Lower lobe of right lung (tissue), 2 donors: Measurements from ENCODE around the gene PRELP. TPM values are rescaled to one million over a fixed set of nuclear protein-coding genes. Genes with fewer than 3 reads are reported as not detected.

Experiments
- ATAC-seq, 2 donors: fragments of 200-7000 bp; cut with Tn5 transposase; one replicate each; pipeline ENCODE4 v1.9.1; 2020 to 2022; ENCODE audit warnings: mild to moderate bottlenecking in 2 of 2, moderate library complexity in 2 of 2
- DNase-seq: peaks from one replicate; pipeline ENCODE4 v3.0.0-alpha.2; 2020
- H3K27ac ChIP-seq: fragments of 200-600 bp; one replicate; pipeline ENCODE4 v1.8.0; 2022
- H3K27me3 ChIP-seq: fragments of 200-600 bp; one replicate; pipeline ENCODE4 v1.8.0; 2022; ENCODE audit warnings: low read depth
- H3K36me3 ChIP-seq: fragments of 200-600 bp; one replicate; pipeline ENCODE4 v1.8.0; 2022; ENCODE audit warnings: mild to moderate bottlenecking
- H3K4me1 ChIP-seq: fragments of 200-600 bp; one replicate; pipeline ENCODE4 v1.8.0; 2022
- H3K4me3 ChIP-seq: fragments of 200-600 bp; one replicate; pipeline ENCODE4 v1.8.0; 2022; ENCODE audit warnings: mild to moderate bottlenecking
- H3K9me3 ChIP-seq: fragments of 200-600 bp; one replicate; pipeline ENCODE4 v1.8.0; 2022
- intact Hi-C: fragments of 100-400 bp; cut with DNase I; formaldehyde crosslinking; loops from one replicate; pipeline ENCODE4 v1.11.0; 2022
- total RNA-seq: library from RNA; stranded (reverse); fragmentation: NEBNext Ultra II Directional; extraction: Animal tissue kit (Norgen Biotek cat#: 25700); gene quantifications from one replicate; pipeline ENCODE4 v1.2.1, GENCODE V29; 2021
- TF ChIP-seq, protein P1 (sequence below): fragments of 200-600 bp; IDR thresholded peaks from one replicate; pipeline ENCODE4 v1.8.0; 2022; ENCODE audit warnings: antibody characterized with exemption, mild to moderate bottlenecking
- donor health status: DM: no; HTN: yes; CAD: no; lungs with severe emphysema.

Gene PRELP
- total RNA-seq, 1 donor from 2014 or later, result 47.5 TPM

DNA sequence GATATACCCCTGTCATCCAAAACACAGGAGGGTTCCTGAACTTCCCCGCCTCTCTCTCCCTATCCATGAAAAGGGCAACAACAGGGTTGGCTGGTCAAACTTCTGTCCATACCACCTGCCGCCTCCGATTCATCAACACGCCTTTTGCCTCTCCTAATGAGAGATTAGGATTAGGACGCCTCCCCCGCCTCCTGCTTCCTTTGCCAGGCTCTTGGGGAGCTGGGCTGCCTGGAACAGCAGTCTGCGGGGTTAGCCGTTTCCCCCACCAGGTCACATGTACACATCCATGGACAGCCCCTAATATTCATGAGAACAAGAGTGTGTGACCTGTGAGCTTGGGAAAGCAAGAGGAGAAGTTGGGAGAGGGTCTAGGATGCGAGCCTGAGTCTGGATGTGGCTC lies 16.1 kb downstream of the PRELP start:
- Histone ChIP-seq H3K4me1 (peaks cover 15% of the 10 kb centered on the region), H3K4me3 (no peak overlapping the region), H3K9me3 (no peaks in the 10 kb centered on the region), H3K27ac (no peak overlapping the region), H3K36me3 (no peaks in the 10 kb centered on the region), H3K27me3 (no peaks in the 10 kb centered on the region)
- no peak for DNase-seq
- intact Hi-C loops, result no loop called here
- TF ChIP-seq, protein P1, sequence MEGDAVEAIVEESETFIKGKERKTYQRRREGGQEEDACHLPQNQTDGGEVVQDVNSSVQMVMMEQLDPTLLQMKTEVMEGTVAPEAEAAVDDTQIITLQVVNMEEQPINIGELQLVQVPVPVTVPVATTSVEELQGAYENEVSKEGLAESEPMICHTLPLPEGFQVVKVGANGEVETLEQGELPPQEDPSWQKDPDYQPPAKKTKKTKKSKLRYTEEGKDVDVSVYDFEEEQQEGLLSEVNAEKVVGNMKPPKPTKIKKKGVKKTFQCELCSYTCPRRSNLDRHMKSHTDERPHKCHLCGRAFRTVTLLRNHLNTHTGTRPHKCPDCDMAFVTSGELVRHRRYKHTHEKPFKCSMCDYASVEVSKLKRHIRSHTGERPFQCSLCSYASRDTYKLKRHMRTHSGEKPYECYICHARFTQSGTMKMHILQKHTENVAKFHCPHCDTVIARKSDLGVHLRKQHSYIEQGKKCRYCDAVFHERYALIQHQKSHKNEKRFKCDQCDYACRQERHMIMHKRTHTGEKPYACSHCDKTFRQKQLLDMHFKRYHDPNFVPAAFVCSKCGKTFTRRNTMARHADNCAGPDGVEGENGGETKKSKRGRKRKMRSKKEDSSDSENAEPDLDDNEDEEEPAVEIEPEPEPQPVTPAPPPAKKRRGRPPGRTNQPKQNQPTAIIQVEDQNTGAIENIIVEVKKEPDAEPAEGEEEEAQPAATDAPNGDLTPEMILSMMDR, result no peak
- no peak for ATAC-seq

DNA sequence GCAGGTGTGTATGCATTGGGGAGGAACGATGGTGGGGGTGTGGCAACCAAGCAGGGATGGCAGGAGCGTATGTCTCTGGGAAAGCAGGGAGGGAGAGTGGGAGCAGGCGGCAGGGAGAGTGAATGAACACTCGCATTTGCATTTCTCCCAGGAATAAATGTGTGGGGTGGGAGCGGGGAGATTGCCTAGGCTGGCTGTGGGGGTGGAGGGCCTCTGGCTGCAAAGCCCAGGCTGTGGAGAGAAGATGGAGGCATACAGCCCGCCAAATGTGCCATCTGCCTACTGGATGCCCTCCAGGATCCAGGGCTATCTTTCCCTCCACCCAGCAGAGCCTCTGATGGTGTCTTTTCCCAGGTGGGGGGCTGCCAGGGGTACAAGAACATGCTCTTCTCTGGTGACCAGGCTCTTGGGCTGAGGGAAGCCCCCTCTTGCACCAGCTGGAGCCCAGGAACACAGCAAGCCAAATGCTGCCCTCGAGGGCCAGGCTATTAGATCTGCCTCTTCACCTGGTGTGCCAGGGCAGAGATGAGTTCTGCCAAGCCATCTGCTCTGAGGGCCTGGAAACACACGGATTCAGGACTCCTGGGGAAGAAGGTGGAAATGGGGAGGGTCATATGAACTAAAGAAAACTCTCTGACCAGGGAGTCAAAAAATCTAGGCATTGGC lies 16.6 kb downstream of the PRELP start:
- ATAC-seq (no peak), DNase-seq (no peak)
- intact Hi-C loops, result no loop called here
- H3K27me3 ChIP-seq, result no peaks in the 10 kb centered on the region
- H3K4me3 ChIP-seq, result no peak overlapping the region
- H3K27ac ChIP-seq, result no peak overlapping the region
- H3K9me3 ChIP-seq, result no peaks in the 10 kb centered on the region
- H3K36me3 ChIP-seq, result no peaks in the 10 kb centered on the region
- TF ChIP-seq, protein P1, result no peak
- peaks cover 10% of the 10 kb centered on the region for H3K4me1 ChIP-seq

DNA sequence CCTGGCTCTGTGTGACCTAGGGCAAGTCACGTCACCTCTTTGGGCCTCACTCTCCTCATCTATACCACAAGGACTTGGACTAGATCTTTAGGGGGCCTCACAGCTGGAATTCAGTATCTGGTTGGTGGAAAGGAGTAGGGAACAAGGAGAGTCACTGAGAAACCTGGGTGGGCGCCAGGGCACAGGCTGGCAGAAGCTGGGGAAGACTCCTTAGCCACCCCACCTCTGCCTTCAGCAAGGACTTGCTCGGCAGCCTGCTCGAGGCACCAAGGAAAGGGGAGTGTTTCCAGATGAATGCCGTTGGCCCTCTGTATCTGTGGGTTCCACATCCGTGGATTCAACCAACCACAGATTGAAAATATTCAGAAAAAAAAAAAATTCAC lies 17.1 kb downstream of the PRELP start:
- Histone ChIP-seq H3K4me3 (no peak overlapping the region), H3K27me3 (no peaks in the 10 kb centered on the region), H3K9me3 (no peaks in the 10 kb centered on the region), H3K27ac (no peak overlapping the region), H3K36me3 (no peaks in the 10 kb centered on the region), H3K4me1 (peaks cover 5% of the 10 kb centered on the region)
- no peak for DNase-seq
- TF ChIP-seq, protein P1, result no peak
- ATAC-seq, result no peak
- intact Hi-C loops, result no loop called here

DNA sequence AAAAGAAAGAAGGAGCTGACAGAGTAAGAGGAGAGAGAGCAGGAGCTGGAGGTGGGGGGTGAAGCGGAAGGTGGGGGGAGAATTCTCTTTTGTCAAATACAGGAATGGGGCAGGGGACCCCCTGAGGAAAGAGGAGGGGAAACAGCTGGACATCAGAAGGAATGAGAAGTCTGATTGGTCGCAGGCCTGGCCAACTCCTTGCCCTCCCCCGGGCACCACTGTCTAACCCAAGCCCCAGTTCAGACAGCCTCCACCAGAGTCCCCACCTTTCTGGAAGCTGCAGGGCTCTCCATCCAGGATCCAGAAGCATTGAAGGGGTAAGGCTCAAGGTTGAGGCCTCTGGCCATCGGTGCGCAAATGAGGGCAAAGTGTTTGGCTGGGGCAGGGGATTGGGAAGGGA lies 18.3 kb downstream of the PRELP start, which contains the start of gene OPTC:
TSS of gene OPTC (plus strand) at position 253 of the 400 bp plus-strand sequence. CDS start 1,853 bp downstream, outside the sequence.
- Histone ChIP-seq H3K4me3 (no peak within 1 kb of the TSS), H3K36me3 (no peaks in the 10 kb centered on the region), H3K9me3 (no peaks in the 10 kb centered on the region), H3K4me1 (no peaks in the 10 kb centered on the region), H3K27me3 (no peaks in the 10 kb centered on the region), H3K27ac (no peak within 1 kb of the TSS)
- TF ChIP-seq, protein P1, result no peak
- intact Hi-C loops, result no loop called here
- no peak for DNase-seq
- ATAC-seq, result no peak

DNA sequence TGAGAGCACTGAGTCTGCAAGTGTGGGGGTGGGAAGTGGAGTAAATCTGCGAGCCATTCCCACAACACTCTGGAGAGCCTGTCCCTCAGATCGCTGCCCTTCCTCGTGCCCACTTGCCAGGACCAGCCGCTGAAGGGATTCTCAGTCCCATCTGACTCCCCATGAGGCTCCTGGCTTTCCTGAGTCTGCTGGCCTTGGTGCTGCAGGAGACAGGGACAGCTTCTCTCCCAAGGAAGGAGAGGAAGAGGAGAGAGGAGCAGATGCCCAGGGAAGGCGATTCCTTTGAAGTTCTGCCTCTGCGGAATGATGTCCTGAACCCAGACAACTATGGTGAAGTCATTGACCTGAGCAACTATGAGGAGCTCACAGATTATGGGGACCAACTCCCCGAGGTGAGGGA lies 20.2 kb downstream of the PRELP start:
- Histone ChIP-seq H3K4me3 (no peak overlapping the region), H3K27me3 (no peaks in the 10 kb centered on the region), H3K4me1 (no peaks in the 10 kb centered on the region), H3K9me3 (no peaks in the 10 kb centered on the region), H3K36me3 (no peaks in the 10 kb centered on the region), H3K27ac (no peak overlapping the region)
- DNase-seq (no peak), ATAC-seq (no peak)
- intact Hi-C loops, result no loop called here
- TF ChIP-seq, protein P1, result no peak
